A549 (cell line): ENCODE data around the gene C17orf107. TPM values are rescaled to one million over a fixed set of nuclear protein-coding genes. Genes with fewer than 3 reads are reported as not detected.

Source experiments
- ATAC-seq, 2 experiments: fragments of 200-7000 bp in 1 of 2; fragments of >200 bp in 1 of 2; cut with Nextera tagmentation in 1 of 2; cut with Tn5 transposase in 1 of 2; 3 replicates each; pipeline versions ENCODE4 v1.8.0 to v1.9.1; 2018 to 2020; ENCODE audit warnings: mild to moderate bottlenecking in 1 of 2, moderate library complexity in 1 of 2
- CTCF ChIA-PET: fragments of 300-600 bp; sonication (Branson Sonifier 250); formaldehyde crosslinking; extraction: SDS; loops from one replicate; lab custom pipeline; 2021; ENCODE audit warnings: antibody characterized with exemption, inconsistent platforms; lab: Yijun Ruan, JAX
- POLR2A ChIA-PET: fragments of 350-600 bp; formaldehyde crosslinking; extraction: SDS; loops from one replicate; lab custom pipeline; 2021; ENCODE audit warnings: antibody characterized with exemption, inconsistent platforms; lab: Yijun Ruan, JAX
- DNase-seq, 2 experiments: peaks; one replicate each; pipeline versions ENCODE4 v3.0.0 to v3.0.0-alpha.2; 2011 to 2016; ENCODE audit warnings: low read depth in 1 of 2, low spot score in 1 of 2
- FAIRE-seq: peaks from 2 replicates; lab custom pipeline; 2011; peaks lifted over from hg19 to GRCh38; lab: Jason Lieb, UNC
- H3K27ac ChIP-seq, 2 experiments: fragments of >200 bp; sonication (Bioruptor Twin); formaldehyde crosslinking; 3 replicates each; pipeline ENCODE4 v1.5.1; 2016 to 2017
- H3K4me1 ChIP-seq: fragments of >200 bp; sonication (Bioruptor Twin); formaldehyde crosslinking; 3 replicates; pipeline ENCODE4 v1.6.1; 2016
- H3K4me2 ChIP-seq: fragments of >200 bp; sonication (Bioruptor Twin); formaldehyde crosslinking; 3 replicates; pipeline ENCODE4 v1.6.1; 2016
- H3K4me3 ChIP-seq: fragments of >200 bp; sonication (Bioruptor Twin); formaldehyde crosslinking; 3 replicates; pipeline ENCODE4 v1.5.1; 2016
- H3K9me3 ChIP-seq: fragments of >200 bp; sonication (Bioruptor Twin); formaldehyde crosslinking; 3 replicates; pipeline ENCODE4 v1.6.1; 2016
- CBX2 ChIP-seq: fragments of 200-600 bp; sonication (generic); IDR thresholded peaks from 2 replicates; pipeline ENCODE4 v1.6.1; 2016; ENCODE audit warnings: low read depth, mild to moderate bottlenecking, borderline replicate concordance
- CBX8 ChIP-seq: fragments of 200-600 bp; sonication (generic); IDR thresholded peaks from 2 replicates; pipeline ENCODE4 v1.6.1; 2016
- CHD4 ChIP-seq: fragments of 200-600 bp; sonication (generic); IDR thresholded peaks from 2 replicates; pipeline ENCODE4 v1.6.1; 2016; ENCODE audit warnings: antibody characterized with exemption, mild to moderate bottlenecking, borderline replicate concordance
- CTCF ChIP-seq: fragments of >200 bp; sonication (Bioruptor Twin); formaldehyde crosslinking; IDR thresholded peaks from 3 replicates; pipeline ENCODE4 v1.5.1; 2016
- E2F6 ChIP-seq: IDR thresholded peaks from 2 replicates; pipeline ENCODE4 v1.6.1; 2012; ENCODE audit warnings: low read depth, borderline replicate concordance
- ESRRA ChIP-seq: fragments of 150-350 bp; IDR thresholded peaks from 2 replicates; pipeline ENCODE4 v1.6.1; 2014; ENCODE audit warnings: mild to moderate bottlenecking, low read length, borderline replicate concordance
- HDAC2 ChIP-seq: fragments of 200-600 bp; sonication (generic); IDR thresholded peaks from 2 replicates; pipeline ENCODE4 v1.6.1; 2016
- HOXB13 ChIP-seq: fragments of 250-450 bp; sonication (Bioruptor Pico); IDR thresholded peaks from 2 replicates; pipeline ENCODE4 v1.5.0; 2020; ENCODE audit warnings: low read depth, mild to moderate bottlenecking, moderate library complexity
- KDM5A ChIP-seq: fragments of 200-600 bp; sonication (generic); IDR thresholded peaks from 2 replicates; pipeline ENCODE4 v1.6.1; 2016; ENCODE audit warnings: antibody characterized with exemption, mild to moderate bottlenecking
- MAX ChIP-seq: IDR thresholded peaks from 2 replicates; pipeline ENCODE4 v1.6.1; 2012
- PHF8 ChIP-seq: fragments of 200-600 bp; sonication (generic); IDR thresholded peaks from 2 replicates; pipeline ENCODE4 v1.6.1; 2016; ENCODE audit warnings: low read depth, mild to moderate bottlenecking, antibody characterized with exemption, moderate library complexity, borderline replicate concordance
- POLR2A ChIP-seq: IDR thresholded peaks from 2 replicates; pipeline ENCODE4 v1.6.1; 2012; ENCODE audit warnings: mild to moderate bottlenecking, low read length
- POLR2AphosphoS2 ChIP-seq: conservative IDR thresholded peaks from 2 replicates; pipeline ENCODE4 v1.6.1; 2012; ENCODE audit warnings: low read length, improper control_type of control experiment, inconsistent platforms
- RAD21 ChIP-seq, 2 experiments: fragments of >200 bp in 1 of 2; sonication (Bioruptor Twin) in 1 of 2; formaldehyde crosslinking in 1 of 2; IDR thresholded peaks in 1 of 2; conservative IDR thresholded peaks in 1 of 2; 2 replicates in 1 of 2; 3 replicates in 1 of 2; pipeline ENCODE4 v1.6.1; 2012 to 2018; ENCODE audit warnings: inconsistent platforms in 1 of 2
- RCOR1 ChIP-seq: fragments of 150-350 bp; IDR thresholded peaks from 2 replicates; pipeline ENCODE4 v1.6.1; 2014; ENCODE audit warnings: antibody characterized with exemption, low read length, low read depth
- REST ChIP-seq: fragments of 200-600 bp; sonication (generic); IDR thresholded peaks from 2 replicates; pipeline ENCODE4 v1.6.1; 2016; ENCODE audit warnings: antibody characterized with exemption, mild to moderate bottlenecking, moderate library complexity
- RNF2 ChIP-seq: fragments of 200-600 bp; sonication (generic); IDR thresholded peaks from 2 replicates; pipeline ENCODE4 v1.6.1; 2016; ENCODE audit warnings: low read depth, mild to moderate bottlenecking, antibody characterized with exemption, moderate library complexity, borderline replicate concordance
- TP53 ChIP-seq: fragments of 250-450 bp; sonication (Bioruptor Pico); IDR thresholded peaks from 2 replicates; pipeline ENCODE4 v1.5.0; 2021; ENCODE audit warnings: mild to moderate bottlenecking, moderate library complexity
- USF2 ChIP-seq: fragments of 450-650 bp; IDR thresholded peaks from 2 replicates; pipeline ENCODE4 v1.6.1; 2014; ENCODE audit warnings: antibody characterized with exemption
- WGBS: methylation state at CpG from one replicate; pipeline ENCODE4 v1.1.6; 2017; ENCODE audit errors: missing lambda C conversion rate; 5-methylcytosine and 5-hydroxymethylcytosine counted together
- polyA plus RNA-seq, 4 experiments: library from polyadenylated mRNA; depleted of rRNA in 3 of 4; stranded (reverse); fragments of >200 nt; fragmentation: RNase III in 1 of 4; extraction: RNeasy Plus Mini Kit Qiagen cat#74134 plus additional on column Dnase treatment in 1 of 4; gene quantifications; 2 replicates in 3 of 4; 3 replicates in 1 of 4; pipeline ENCODE4 v1.2.3, GENCODE V29; 2011 to 2017

C17orf107 gene
- polyA plus RNA-seq, 2 of the 4 experiments (the other 2 are of a cell fraction) = 0.13 to 0.30 TPM

GRCh38 chr17:4901108-4901647 lies 1.8 kb downstream of the C17orf107 start (continued):
- no peak for TF ChIP-seq HOXB13 (CRISPR knock-in tag)

- Histone ChIP-seq H3K4me3 (no peak overlapping the region), H3K9me3 (no peaks in the 10 kb centered on the region), H3K27ac (no peak overlapping the region), H3K4me2 (no peak overlapping the region), H3K4me1 (0 out of 3 replicates have a peak, but pooled peaks cover 5% of the 10 kb centered on the region)
- no peak for ATAC-seq
- FAIRE-seq = no peak
- DNase-seq = no peak
- TF ChIP-seq RAD21 (conservative IDR thresholded peaks at IDR 0.05 in 1 of 2, IDR thresholded peaks at IDR 0.05 in 1 of 2) (no peak), CHD4 (no peak), RCOR1 (no peak), CBX2 (no peak), KDM5A (no peak), ESRRA (no peak), PHF8 (no peak), TP53 (CRISPR knock-in tag) (no peak), POLR2AphosphoS2 (no peak), CTCF (no peak), CBX8 (no peak), MAX (no peak), HOXB13 (CRISPR knock-in tag) (no peak), REST (no peak), RNF2 (no peak), HDAC2 (no peak), POLR2A (no peak), E2F6 (no peak), USF2 (no peak)
- ChIA-PET POLR2A (interaction anchor here (1.9 kb wide), 1 partner anchor 112 kb away, joined by 6 read pairs; no protein-coding TSS in a partner anchor), CTCF (interaction anchor here (0.6 to 8.2 kb wide), 20 partner anchors 8 to 335 kb away, joined by 3 to 83 read pairs (median 6); partner anchors contain the start of genes ARRB2 and CAMTA2)
- 86% methylated on average over 43 of the region's 48 CpGs for WGBS
Measured at GRCh38 chr17:4901648-4902344, 2.5 kb downstream of the C17orf107 start.
